Endodermal cell (in vitro differentiated cells): ENCODE data around the gene ELFN2. TPM values are rescaled to one million over a fixed set of nuclear protein-coding genes. Genes with fewer than 3 reads are reported as not detected.
"Not testable (repeated sequence)": the region's sequence is repeated elsewhere in the genome, so short reads cannot be mapped to it uniquely, and the experiment has no call there.

Experiments
- DNase-seq: peaks from one replicate; pipeline ENCODE4 v3.0.0-alpha.2; 2017
- H3K27ac ChIP-seq: 2 replicates; pipeline ENCODE4 v1.5.1; 2013; ENCODE audit warnings: mild to moderate bottlenecking, low read depth, low read length, moderate library complexity
- H3K27me3 ChIP-seq: 2 replicates; pipeline ENCODE4 v1.6.1; 2013; ENCODE audit warnings: mild to moderate bottlenecking, low read length, moderate library complexity; ENCODE audit not compliant: insufficient read depth, control insufficient read depth, poor library complexity, severe bottlenecking
- H3K36me3 ChIP-seq: 2 replicates; pipeline ENCODE4 v1.7.0; 2013; ENCODE audit warnings: mild to moderate bottlenecking, low read length, moderate library complexity; ENCODE audit not compliant: control insufficient read depth, insufficient read depth
- H3K4me1 ChIP-seq: one replicate; pipeline ENCODE4 v1.7.0; 2013; ENCODE audit warnings: low read length; ENCODE audit not compliant: control insufficient read depth, insufficient read depth
- H3K4me3 ChIP-seq: 2 replicates; pipeline ENCODE4 v1.5.1; 2013; ENCODE audit warnings: mild to moderate bottlenecking, low read length, moderate library complexity
- H3K9ac ChIP-seq: 2 replicates; pipeline ENCODE4 v1.6.1; 2013; ENCODE audit warnings: mild to moderate bottlenecking, low read length, moderate library complexity; ENCODE audit not compliant: poor library complexity, severe bottlenecking; ENCODE audit errors: extremely low read depth
- H3K9me3 ChIP-seq: 2 replicates; pipeline ENCODE4 v1.6.1; 2013; ENCODE audit warnings: mild to moderate bottlenecking, low read length, moderate library complexity; ENCODE audit not compliant: control insufficient read depth
- H3K27ac Mint-ChIP-seq: 2 replicates; pipeline ENCODE4 v1.8.0; 2020; ENCODE audit warnings: mixed read lengths
- H3K27me3 Mint-ChIP-seq: 2 replicates; pipeline ENCODE4 v1.8.0; 2021; ENCODE audit warnings: mild to moderate bottlenecking, mixed read lengths; ENCODE audit not compliant: insufficient read depth
- H3K36me3 Mint-ChIP-seq: 2 replicates; pipeline ENCODE4 v1.8.0; 2020; ENCODE audit warnings: low read depth, mixed read lengths
- H3K4me1 Mint-ChIP-seq: 2 replicates; pipeline ENCODE4 v1.8.0; 2020; ENCODE audit warnings: mixed read lengths
- H3K4me3 Mint-ChIP-seq: 2 replicates; pipeline ENCODE4 v1.8.0; 2020; ENCODE audit warnings: mild to moderate bottlenecking, moderate library complexity, mixed read lengths
- H3K9me3 Mint-ChIP-seq: 2 replicates; pipeline ENCODE4 v1.8.0; 2020; ENCODE audit warnings: mild to moderate bottlenecking, mixed read lengths
- WGBS, 2 experiments: methylation state at CpG; one replicate each; pipeline versions ENCODE4 v1.1.5 to v1.1.7; 2013; ENCODE audit warnings: missing lambda C conversion rate in 2 of 2, mixed read lengths in 1 of 2; ENCODE audit not compliant: insufficient coverage in 1 of 2, insufficient read length in 1 of 2; 5-methylcytosine and 5-hydroxymethylcytosine counted together
- total RNA-seq, 2 donors: library from RNA; stranded (reverse); fragmentation: NEBNext Ultra II Directional in 1 of 2; extraction: Animal tissue kit (Norgen Biotek cat#: 25700) in 1 of 2; gene quantifications; 2 replicates in 1 of 2; 3 replicates in 1 of 2; pipeline ENCODE4 v1.2.1, GENCODE V29; 2021
- TF ChIP-seq, protein P1 (sequence below): fragments of 200-600 bp; sonication (generic); conservative IDR thresholded peaks from 2 replicates; pipeline ENCODE4 v1.5.0; 2021; ENCODE audit warnings: antibody characterized with exemption, mild to moderate bottlenecking

Gene ELFN2
- total RNA-seq, 2 donors from 2014 or later = 0.40 to 0.46 TPM

DNA sequence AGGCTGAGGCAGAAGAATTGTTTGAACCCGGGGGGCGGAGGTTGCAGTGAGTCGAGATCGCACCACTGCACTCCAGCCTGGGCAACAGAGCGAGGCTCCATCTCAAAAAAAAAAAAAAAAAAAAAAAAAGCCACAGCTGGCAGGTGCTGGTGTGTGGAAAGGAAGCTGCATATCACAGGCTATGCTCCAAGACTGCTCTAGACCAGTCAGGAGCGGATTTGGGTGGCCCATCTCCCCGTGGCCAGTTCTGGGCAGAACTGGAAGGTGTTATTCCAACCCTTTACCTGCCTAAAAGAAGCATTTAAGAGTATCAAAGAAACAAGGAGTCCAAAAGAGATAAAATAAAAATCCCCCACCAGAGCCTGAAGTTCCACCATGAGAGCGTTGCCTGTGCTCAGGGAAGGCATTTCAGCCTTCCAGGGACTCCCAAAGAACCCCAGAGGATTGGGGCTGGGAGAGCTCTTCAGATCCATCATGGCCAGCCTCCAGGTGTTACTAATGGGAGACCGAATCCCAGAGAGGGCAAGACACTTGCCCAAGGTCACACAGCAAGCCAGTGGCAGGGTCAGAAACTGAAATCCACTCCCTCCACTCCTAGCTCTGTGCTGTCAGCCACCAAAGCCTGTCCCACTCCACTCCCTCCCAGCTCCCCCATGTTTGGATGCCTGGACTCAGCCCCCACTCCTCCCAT, 44.6 kb upstream of the ELFN2 start:
- Mint-ChIP-seq H3K27me3 (peaks cover 2% of the 10 kb centered on the region), H3K36me3 (no peaks in the 10 kb centered on the region), H3K9me3 (no peaks in the 10 kb centered on the region), H3K4me1 (no peaks in the 10 kb centered on the region), H3K4me3 (no peak overlapping the region), H3K27ac (no peak overlapping the region)
- H3K36me3 ChIP-seq = no peaks in the 10 kb centered on the region
- WGBS, 2 experiments = 87 to 100% methylated on average over 3 to 8 of the region's 9 CpGs
- H3K9ac ChIP-seq = no peak overlapping the region
- no peaks in the 10 kb centered on the region for H3K4me1 ChIP-seq
- H3K9me3 ChIP-seq = no peaks in the 10 kb centered on the region
- no peak overlapping the region for H3K4me3 ChIP-seq
- TF ChIP-seq, protein P1, sequence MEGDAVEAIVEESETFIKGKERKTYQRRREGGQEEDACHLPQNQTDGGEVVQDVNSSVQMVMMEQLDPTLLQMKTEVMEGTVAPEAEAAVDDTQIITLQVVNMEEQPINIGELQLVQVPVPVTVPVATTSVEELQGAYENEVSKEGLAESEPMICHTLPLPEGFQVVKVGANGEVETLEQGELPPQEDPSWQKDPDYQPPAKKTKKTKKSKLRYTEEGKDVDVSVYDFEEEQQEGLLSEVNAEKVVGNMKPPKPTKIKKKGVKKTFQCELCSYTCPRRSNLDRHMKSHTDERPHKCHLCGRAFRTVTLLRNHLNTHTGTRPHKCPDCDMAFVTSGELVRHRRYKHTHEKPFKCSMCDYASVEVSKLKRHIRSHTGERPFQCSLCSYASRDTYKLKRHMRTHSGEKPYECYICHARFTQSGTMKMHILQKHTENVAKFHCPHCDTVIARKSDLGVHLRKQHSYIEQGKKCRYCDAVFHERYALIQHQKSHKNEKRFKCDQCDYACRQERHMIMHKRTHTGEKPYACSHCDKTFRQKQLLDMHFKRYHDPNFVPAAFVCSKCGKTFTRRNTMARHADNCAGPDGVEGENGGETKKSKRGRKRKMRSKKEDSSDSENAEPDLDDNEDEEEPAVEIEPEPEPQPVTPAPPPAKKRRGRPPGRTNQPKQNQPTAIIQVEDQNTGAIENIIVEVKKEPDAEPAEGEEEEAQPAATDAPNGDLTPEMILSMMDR = no peak
- DNase-seq = no peak
- no peak overlapping the region for H3K27ac ChIP-seq
- no peaks in the 10 kb centered on the region for H3K27me3 ChIP-seq

DNA sequence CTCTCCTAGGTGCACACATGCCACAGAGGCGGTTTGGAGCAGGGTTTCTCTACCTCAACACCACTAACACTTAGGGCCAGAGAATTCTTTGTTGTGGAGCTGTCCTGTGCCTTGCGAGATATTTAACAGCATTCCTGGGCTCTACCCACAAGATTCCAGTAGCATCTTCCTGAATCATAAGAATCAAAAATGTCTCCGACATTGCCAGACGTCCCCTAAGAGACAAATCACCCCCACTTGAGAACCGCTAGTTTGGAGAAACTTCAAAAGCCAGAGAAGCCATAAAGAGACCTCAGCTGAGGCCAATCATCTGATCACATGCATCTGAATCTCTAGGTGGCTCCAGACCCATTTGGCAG, 42.8 kb upstream of the ELFN2 start:
- H3K36me3 ChIP-seq = no peaks in the 10 kb centered on the region
- peaks cover 2% of the 10 kb centered on the region for H3K27me3 Mint-ChIP-seq
- H3K4me1 Mint-ChIP-seq = no peaks in the 10 kb centered on the region
- H3K4me3 Mint-ChIP-seq = no peak overlapping the region
- TF ChIP-seq, protein P1 = no peak
- no peak for DNase-seq
- no peaks in the 10 kb centered on the region for H3K36me3 Mint-ChIP-seq
- no peak overlapping the region for H3K4me3 ChIP-seq
- no peaks in the 10 kb centered on the region for H3K9me3 ChIP-seq
- H3K27ac ChIP-seq = no peak overlapping the region
- no peaks in the 10 kb centered on the region for H3K9me3 Mint-ChIP-seq
- 87 to 89% methylated on average over 5 of the region's 5 CpGs for WGBS, 2 experiments
- no peaks in the 10 kb centered on the region for H3K27me3 ChIP-seq
- no peaks in the 10 kb centered on the region for H3K4me1 ChIP-seq
- H3K27ac Mint-ChIP-seq = no peak overlapping the region
- H3K9ac ChIP-seq = no peak overlapping the region

DNA sequence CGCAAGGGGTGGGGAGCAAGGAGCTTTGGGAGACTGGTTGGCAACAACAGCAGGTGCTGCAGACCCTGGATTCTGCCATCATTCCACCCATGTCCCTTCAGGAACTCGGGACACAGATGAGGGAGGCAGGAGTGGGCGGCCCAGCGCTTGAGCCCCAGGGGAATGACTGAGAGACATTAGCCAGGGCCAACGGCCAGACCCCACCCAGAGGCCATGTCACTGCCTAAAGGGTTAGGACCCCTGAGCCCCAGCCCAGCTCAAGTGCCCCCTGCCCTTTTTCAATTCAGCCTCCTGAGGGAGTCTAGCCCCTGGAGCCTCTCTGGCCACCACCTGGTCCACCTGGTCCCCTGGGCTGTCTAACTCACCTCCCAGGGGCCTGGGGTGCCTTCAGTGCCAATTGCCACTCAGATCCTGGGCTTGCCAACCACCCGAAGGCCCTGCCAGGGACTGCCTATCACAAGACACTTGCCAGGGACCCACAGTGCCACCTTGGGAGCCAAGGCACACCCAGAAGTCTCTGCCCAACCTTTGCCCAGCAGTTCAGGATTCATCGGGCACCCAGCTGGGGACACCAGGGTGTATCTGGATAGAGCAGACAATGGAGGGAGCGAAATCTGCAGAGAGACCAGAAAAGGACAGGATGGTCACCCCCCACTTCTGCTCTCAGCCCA, 42.3 kb upstream of the ELFN2 start:
- peaks cover 2% of the 10 kb centered on the region for H3K27me3 Mint-ChIP-seq
- H3K9ac ChIP-seq = no peak overlapping the region

DNA sequence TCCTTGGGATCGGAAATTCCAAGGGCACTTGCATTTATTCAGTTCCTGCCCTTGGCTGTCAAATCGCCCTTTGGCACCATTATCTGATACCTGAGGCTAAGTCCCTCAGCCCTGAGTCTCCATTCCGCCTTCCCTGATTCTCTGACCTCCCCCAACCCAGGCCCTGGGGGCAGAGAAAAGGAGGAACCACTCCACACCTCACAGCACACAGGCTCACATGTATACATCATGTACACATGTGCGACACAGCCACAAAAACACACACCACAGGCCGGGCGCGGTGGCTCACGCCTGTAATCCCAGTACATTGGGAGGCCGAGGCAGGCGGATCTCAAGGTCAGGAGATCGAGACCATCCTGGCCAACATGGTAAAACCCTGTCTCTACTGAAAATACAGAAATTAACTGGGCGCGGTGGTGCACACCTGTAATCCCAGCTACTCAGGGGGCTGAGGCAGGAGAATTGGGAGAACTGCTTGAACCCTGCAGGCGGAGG, 41.0 kb upstream of the ELFN2 start:
- not testable (repeated sequence) for H3K9me3 Mint-ChIP-seq, H3K4me1 Mint-ChIP-seq, H3K27ac Mint-ChIP-seq, H3K27me3 Mint-ChIP-seq, H3K27me3 ChIP-seq, H3K36me3 Mint-ChIP-seq, H3K4me3 Mint-ChIP-seq, H3K9ac ChIP-seq, H3K36me3 ChIP-seq, H3K9me3 ChIP-seq, H3K4me1 ChIP-seq, H3K4me3 ChIP-seq
- DNase-seq = peak; percentile 13
- peak overlapping the region; percentile 66 for H3K27ac ChIP-seq
- 92 to 95% methylated on average over 11 to 14 of the region's 14 CpGs for WGBS, 2 experiments

More for the DNA sequence above, 42.3 kb upstream of the ELFN2 start:
- H3K4me1 Mint-ChIP-seq = no peaks in the 10 kb centered on the region
- no peaks in the 10 kb centered on the region for H3K9me3 ChIP-seq
- H3K27ac Mint-ChIP-seq = no peak overlapping the region
- TF ChIP-seq, protein P1 = no peak
- H3K36me3 ChIP-seq = no peaks in the 10 kb centered on the region
- 86 to 96% methylated on average over 8 of the region's 8 CpGs for WGBS, 2 experiments
- no peaks in the 10 kb centered on the region for H3K4me1 ChIP-seq
- H3K9me3 Mint-ChIP-seq = no peaks in the 10 kb centered on the region
- DNase-seq = peak; percentile 24
- no peak overlapping the region for H3K4me3 Mint-ChIP-seq
- H3K27me3 ChIP-seq = no peaks in the 10 kb centered on the region
- H3K27ac ChIP-seq = no peak overlapping the region
- H3K4me3 ChIP-seq = no peak overlapping the region
- H3K36me3 Mint-ChIP-seq = no peaks in the 10 kb centered on the region
